Stomach (tissue), 9 donors: Measurements from ENCODE around the gene FRY. TPM values are rescaled to one million over a fixed set of nuclear protein-coding genes. Genes with fewer than 3 reads are reported as not detected.

Experiments used
- DNase-seq, 2 donors: peaks; one replicate each; pipeline versions ENCODE4 v3.0.0 to v3.0.0-alpha.2; 2013 to 2019
- H3K27ac ChIP-seq, 5 donors: fragments of 200-600 bp in 4 of 5; sonication (generic) in 4 of 5; one replicate each; pipeline ENCODE4 v1.5.1; 2013 to 2019; ENCODE audit warnings: mild to moderate bottlenecking in 1 of 5, moderate library complexity in 1 of 5
- H3K27me3 ChIP-seq, 3 donors: fragments of 200-600 bp; sonication (generic); one replicate each; pipeline ENCODE4 v1.5.1; 2017 to 2019; ENCODE audit warnings: mixed run types in 1 of 3
- H3K36me3 ChIP-seq, 4 donors: fragments of 200-600 bp; sonication (generic); 1 replicate in 3 of 4; 2 replicates in 1 of 4; pipeline ENCODE4 v1.5.1; 2016 to 2019
- H3K4me1 ChIP-seq, 4 donors: fragments of 200-600 bp; sonication (generic); one replicate each; pipeline ENCODE4 v1.5.1; 2016 to 2019
- H3K4me3 ChIP-seq, 4 donors: fragments of 200-600 bp; sonication (generic) in 3 of 4; one replicate each; pipeline ENCODE4 v1.5.1; 2016 to 2019; ENCODE audit warnings: mild to moderate bottlenecking in 1 of 4
- H3K9me3 ChIP-seq, 4 donors: fragments of 200-600 bp; sonication (generic); one replicate each; pipeline ENCODE4 v1.5.1; 2016 to 2019
- EP300 ChIP-seq: sonication (generic); formaldehyde crosslinking; IDR thresholded peaks from one replicate; pipeline ENCODE4 v1.6.1; 2017; ENCODE audit warnings: antibody characterized with exemption
- POLR2A ChIP-seq, 4 donors: fragments of 450-650 bp; IDR thresholded peaks; one replicate each; pipeline ENCODE4 v1.6.1; 2016; ENCODE audit warnings: antibody characterized with exemption in 4 of 4, control low read depth in 2 of 4, mild to moderate bottlenecking in 1 of 4, moderate library complexity in 1 of 4
- POLR2AphosphoS5 ChIP-seq, 3 donors: sonication (generic); formaldehyde crosslinking; IDR thresholded peaks; one replicate each; pipeline ENCODE4 v1.6.1; 2016; ENCODE audit warnings: antibody characterized with exemption in 3 of 3
- WGBS, 5 donors: extraction: QIAGEN DNeasy Blood & Tissue Kit in 3 of 5; methylation state at CpG; one replicate each; pipeline versions ENCODE4 v1.1.5 to v1.1.7; 2013 to 2018; 5-methylcytosine and 5-hydroxymethylcytosine counted together
- intact Hi-C: fragments of 100-400 bp; cut with DNase I; formaldehyde crosslinking; loops from one replicate; pipeline ENCODE4 v1.15.1; 2023; ENCODE audit warnings: low total_unique reads
- polyA plus RNA-seq, 3 donors: library from polyadenylated mRNA; stranded (reverse); fragments of 200-250 nt; gene quantifications; one replicate each; pipeline ENCODE4 v1.2.3, GENCODE V29; 2013
- total RNA-seq, 5 donors: library from RNA; depleted of rRNA; stranded (reverse); fragments of >200 nt; gene quantifications; one replicate each; pipeline versions ENCODE4 v1.1.0 to v1.2.3, GENCODE V29; 2014 to 2016
- TF ChIP-seq, protein P1 (sequence below), 7 experiments: fragments of 450-650 bp in 4 of 7; fragments of 200-600 bp in 3 of 7; sonication (generic) in 3 of 7; IDR thresholded peaks; one replicate each; pipeline ENCODE4 v1.5.1; 2016 to 2019; ENCODE audit warnings: antibody characterized with exemption in 7 of 7, control low read depth in 2 of 7, mild to moderate bottlenecking in 1 of 7
- donor health status: healthy with polysubstance abuse.
- donor health status: Bipolar disorder and iron deficiency.
- donor health status: healthy.

FRY gene
- total and polyA plus RNA-seq, 8 donors = 3.5 to 97.1 (median 16.4) TPM

DNA sequence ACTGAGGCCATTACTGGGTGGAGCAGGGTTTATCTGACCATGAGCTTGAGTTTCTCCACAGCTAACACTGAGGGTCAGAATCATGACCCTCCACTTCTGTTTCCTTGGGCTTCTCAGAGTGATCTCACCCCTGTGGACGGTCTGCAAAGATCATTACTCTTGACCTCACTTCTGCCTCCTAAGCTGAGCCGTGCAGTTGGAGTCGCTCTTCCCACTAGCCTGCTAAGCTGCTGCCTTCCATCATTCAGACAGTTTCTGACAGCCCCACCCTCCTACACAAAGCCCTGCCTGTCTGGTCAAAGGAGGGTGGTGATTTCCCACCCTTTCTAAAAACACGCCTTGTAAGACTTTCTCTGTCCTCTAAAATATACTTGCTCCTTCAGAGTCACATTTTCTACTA, 9.3 kb upstream of the FRY start:
- WGBS, 5 donors = 27 to 51% (median 47%) methylated on average over 4 of the region's 4 CpGs
- H3K27ac ChIP-seq = peak overlapping the region in 1 of 5 donors; percentile 29
- no peak overlapping the region for H3K4me3 ChIP-seq
- no peaks in the 10 kb centered on the region for H3K36me3 ChIP-seq
- intact Hi-C loops = no loop called here
- H3K9me3 ChIP-seq = no peaks in the 10 kb centered on the region
- H3K4me1 ChIP-seq = peaks cover 0 to 26% (median 12%) of the 10 kb centered on the region in 4 donors
- TF ChIP-seq, protein P1, sequence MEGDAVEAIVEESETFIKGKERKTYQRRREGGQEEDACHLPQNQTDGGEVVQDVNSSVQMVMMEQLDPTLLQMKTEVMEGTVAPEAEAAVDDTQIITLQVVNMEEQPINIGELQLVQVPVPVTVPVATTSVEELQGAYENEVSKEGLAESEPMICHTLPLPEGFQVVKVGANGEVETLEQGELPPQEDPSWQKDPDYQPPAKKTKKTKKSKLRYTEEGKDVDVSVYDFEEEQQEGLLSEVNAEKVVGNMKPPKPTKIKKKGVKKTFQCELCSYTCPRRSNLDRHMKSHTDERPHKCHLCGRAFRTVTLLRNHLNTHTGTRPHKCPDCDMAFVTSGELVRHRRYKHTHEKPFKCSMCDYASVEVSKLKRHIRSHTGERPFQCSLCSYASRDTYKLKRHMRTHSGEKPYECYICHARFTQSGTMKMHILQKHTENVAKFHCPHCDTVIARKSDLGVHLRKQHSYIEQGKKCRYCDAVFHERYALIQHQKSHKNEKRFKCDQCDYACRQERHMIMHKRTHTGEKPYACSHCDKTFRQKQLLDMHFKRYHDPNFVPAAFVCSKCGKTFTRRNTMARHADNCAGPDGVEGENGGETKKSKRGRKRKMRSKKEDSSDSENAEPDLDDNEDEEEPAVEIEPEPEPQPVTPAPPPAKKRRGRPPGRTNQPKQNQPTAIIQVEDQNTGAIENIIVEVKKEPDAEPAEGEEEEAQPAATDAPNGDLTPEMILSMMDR (IDR thresholded peaks at IDR 0.05) = no peak
- TF ChIP-seq POLR2A (IDR thresholded peaks at IDR 0.05) (no peak), POLR2AphosphoS5 (IDR thresholded peaks at IDR 0.05) (no peak), EP300 (no peak)
- DNase-seq = peak in 1 of 2 donors; percentile 54
- H3K27me3 ChIP-seq = no peaks in the 10 kb centered on the region

DNA sequence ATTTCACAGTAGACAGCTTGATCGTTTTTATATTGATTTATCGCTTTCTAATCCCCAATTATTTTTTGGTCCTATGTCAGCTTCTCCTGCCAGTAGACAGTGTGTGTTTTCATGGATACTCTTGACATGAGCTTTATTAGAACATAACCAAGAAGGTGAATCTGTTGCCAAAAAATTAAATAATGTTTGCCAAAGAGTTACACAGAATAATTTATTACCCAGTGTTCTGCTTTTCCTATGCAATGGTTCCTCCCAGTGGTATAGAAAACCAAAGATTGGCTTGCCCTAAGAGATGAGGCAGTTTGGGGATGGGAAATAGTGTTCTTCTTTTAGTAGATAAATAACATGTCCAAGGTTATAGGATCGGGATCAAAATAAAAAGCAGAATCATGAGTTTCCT, 8.5 kb upstream of the FRY start:
- no peak for DNase-seq
- H3K4me1 ChIP-seq = peaks cover 0 to 22% (median 12%) of the 10 kb centered on the region in 4 donors
- no peaks in the 10 kb centered on the region for H3K36me3 ChIP-seq
- H3K27me3 ChIP-seq = no peaks in the 10 kb centered on the region
- TF ChIP-seq EP300 (no peak), POLR2A (IDR thresholded peaks at IDR 0.05) (no peak), POLR2AphosphoS5 (IDR thresholded peaks at IDR 0.05) (no peak)
- TF ChIP-seq, protein P1 (IDR thresholded peaks at IDR 0.05) = no peak
- intact Hi-C loops = no loop called here
- WGBS, 5 donors = 76 to 87% (median 82%) methylated on average over 3 of the region's 3 CpGs
- no peak overlapping the region for H3K27ac ChIP-seq
- H3K4me3 ChIP-seq = no peak overlapping the region
- no peaks in the 10 kb centered on the region for H3K9me3 ChIP-seq

DNA sequence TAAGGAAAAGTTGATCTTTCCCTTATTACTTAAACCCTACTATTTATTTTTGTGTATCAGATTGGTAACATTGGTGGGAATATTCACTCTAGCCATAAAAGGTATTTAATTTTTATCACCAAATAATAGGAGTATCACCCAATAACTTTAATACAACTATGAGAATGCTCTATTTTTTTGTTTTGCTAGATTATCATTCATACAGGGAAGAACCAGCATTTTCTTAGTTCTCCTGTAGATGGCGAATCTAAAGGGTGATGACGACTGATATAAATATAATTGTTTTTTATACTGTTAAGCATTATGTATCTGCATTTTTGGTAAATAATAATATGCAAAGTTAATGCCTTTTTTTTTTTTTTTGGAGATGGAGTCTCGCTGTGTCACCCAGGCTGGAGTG, 7.9 kb upstream of the FRY start:
- H3K4me1 ChIP-seq = peaks cover 0 to 20% (median 12%) of the 10 kb centered on the region in 4 donors
- DNase-seq = no peak

DNA sequence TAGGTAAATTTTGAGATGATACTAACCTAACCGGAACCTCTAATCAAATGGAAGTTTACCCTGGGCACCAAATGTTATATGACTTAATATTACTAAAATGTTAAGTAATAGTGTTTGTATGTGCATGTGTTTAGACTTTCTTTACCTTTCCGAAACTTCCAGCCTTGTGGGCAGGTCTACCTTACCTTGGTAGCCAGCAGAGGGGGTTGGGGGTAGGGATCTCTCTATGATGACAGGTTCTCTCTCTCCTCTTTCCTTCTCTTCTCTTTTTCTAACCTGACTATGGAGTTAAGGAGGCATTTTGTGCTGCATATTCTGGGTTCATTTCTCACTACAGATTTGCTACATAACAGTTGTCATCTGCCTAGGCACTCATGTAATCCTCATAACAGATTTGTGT, 6.8 kb upstream of the FRY start:
- no peaks in the 10 kb centered on the region for H3K9me3 ChIP-seq
- DNase-seq = no peak
- peaks cover 0 to 18% (median 12%) of the 10 kb centered on the region in 4 donors for H3K4me1 ChIP-seq
- H3K27me3 ChIP-seq = no peaks in the 10 kb centered on the region
- H3K36me3 ChIP-seq = no peaks in the 10 kb centered on the region
- 95 to 99% (median 98%) methylated on average over 2 of the region's 2 CpGs for WGBS, 5 donors
- H3K4me3 ChIP-seq = no peak overlapping the region
- no peak overlapping the region for H3K27ac ChIP-seq
- no peak for TF ChIP-seq POLR2A (IDR thresholded peaks at IDR 0.05)
- TF ChIP-seq POLR2AphosphoS5 (IDR thresholded peaks at IDR 0.05) = no peak
- intact Hi-C loops = no loop called here

More for the DNA sequence above, 7.9 kb upstream of the FRY start:
- Histone ChIP-seq H3K36me3 (no peaks in the 10 kb centered on the region), H3K27me3 (no peaks in the 10 kb centered on the region), H3K4me3 (no peak overlapping the region), H3K9me3 (no peaks in the 10 kb centered on the region), H3K27ac (no peak overlapping the region)
- intact Hi-C loops = no loop called here
- WGBS, 5 donors = 85 to 92% (median 90%) methylated on average over 3 of the region's 3 CpGs
- no peak for TF ChIP-seq EP300
- no peak for TF ChIP-seq POLR2AphosphoS5 (IDR thresholded peaks at IDR 0.05)
- TF ChIP-seq, protein P1 (IDR thresholded peaks at IDR 0.05) = peak in 2 of 7 experiments; percentile 9 to 10
- no peak for TF ChIP-seq POLR2A (IDR thresholded peaks at IDR 0.05)

DNA sequence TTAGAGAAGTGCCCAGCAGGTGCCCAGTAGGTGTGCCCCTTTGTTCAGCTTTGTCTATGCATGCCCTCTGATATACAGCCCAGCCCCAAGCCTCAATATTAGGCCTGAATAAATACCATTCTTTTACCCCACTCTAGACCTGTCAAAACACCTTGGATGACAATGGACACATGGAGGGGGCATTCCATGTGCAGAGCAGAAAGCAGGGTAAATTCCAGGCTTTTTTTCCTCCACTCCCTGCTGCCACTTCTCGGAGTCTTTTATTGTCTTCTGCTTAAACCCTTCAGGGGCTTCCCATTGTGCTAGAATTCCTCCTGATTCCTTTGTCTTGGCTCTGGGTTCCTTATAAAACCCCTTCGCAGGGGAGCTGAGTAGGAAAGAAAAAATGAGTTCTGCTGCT, 5.8 kb upstream of the FRY start:
- Histone ChIP-seq H3K4me1 (peaks cover 0 to 19% (median 14%) of the 10 kb centered on the region in 4 donors), H3K36me3 (no peaks in the 10 kb centered on the region), H3K4me3 (no peak overlapping the region), H3K27ac (no peak overlapping the region), H3K27me3 (no peaks in the 10 kb centered on the region), H3K9me3 (no peaks in the 10 kb centered on the region)
- intact Hi-C loops = no loop called here
- DNase-seq = no peak
- no peak for TF ChIP-seq POLR2AphosphoS5 (IDR thresholded peaks at IDR 0.05)
- TF ChIP-seq, protein P1 (IDR thresholded peaks at IDR 0.05) = no peak
- no peak for TF ChIP-seq EP300
- TF ChIP-seq POLR2A (IDR thresholded peaks at IDR 0.05) = no peak
- 94 to 100% (median 95%) methylated on average over 2 of the region's 2 CpGs for WGBS, 5 donors
